Hematopoietic multipotent progenitor cell treated with erythropoietin and hydrocortisone succinate and interleukin-3 and kit ligand, for 15 days (in vitro differentiated cells): ENCODE results near the gene MAPRE2.
"Not testable (repeated sequence)": the region's sequence is repeated elsewhere in the genome, so short reads cannot be mapped to it uniquely, and the experiment has no call there.

Experiments used
- DNase-seq: peaks from one replicate; pipeline ENCODE4 v3.0.0-alpha.2; 2015; ENCODE audit warnings: low spot score

MAPRE2 gene

DNA sequence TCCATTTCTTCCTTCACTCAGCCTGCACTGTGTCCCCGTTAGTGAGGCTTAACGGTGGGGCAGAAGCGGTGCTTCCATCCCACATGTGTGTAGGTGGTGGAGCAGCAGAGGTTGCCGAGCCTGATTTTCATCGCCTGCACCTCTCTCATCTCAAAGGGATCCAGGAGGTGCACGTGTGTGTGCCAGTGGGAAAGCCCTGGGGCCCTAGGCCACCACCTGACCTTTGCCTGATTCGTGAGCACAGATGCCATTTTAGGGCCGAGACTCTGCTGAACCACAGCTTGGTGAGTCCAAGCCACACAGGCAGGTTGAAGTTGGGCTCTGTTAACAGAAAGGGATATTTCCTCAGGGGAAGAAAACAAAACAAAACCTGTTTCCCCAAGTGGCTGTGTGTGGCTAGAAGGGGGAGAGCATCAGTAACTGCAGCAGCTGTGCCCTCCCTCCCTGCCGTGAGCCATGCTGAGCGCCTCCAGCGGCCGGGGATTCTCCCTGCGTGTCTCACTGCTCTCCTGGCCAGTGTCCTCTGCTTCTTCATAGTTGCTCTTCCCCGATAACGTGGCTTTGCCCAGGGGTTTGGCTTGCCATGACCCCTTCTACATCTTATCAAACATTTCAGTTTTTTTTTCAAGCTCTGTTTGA is 81.5 kb downstream of the MAPRE2 start:
- DNase-seq, result peak; percentile 33

DNA sequence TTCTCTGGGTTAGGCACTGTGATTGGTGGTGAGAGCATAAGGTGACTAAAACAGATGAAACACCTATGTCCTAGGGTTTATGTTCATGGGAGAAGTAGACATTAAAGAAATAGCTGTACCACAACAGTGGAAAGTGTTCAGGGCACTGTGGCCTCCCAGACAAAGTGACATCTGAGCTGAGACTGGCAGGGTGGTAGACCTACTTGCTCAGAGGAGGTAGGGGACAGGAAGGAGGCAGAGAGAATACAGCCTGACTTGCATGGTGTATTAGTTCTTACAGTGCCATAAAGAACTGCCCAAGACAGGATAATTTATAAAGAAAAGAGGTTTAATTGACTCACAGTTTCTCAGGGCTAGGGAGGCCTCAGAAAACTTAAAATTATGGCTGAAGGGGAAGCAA is 82.6 kb downstream of the MAPRE2 start:
- no peak for DNase-seq

DNA sequence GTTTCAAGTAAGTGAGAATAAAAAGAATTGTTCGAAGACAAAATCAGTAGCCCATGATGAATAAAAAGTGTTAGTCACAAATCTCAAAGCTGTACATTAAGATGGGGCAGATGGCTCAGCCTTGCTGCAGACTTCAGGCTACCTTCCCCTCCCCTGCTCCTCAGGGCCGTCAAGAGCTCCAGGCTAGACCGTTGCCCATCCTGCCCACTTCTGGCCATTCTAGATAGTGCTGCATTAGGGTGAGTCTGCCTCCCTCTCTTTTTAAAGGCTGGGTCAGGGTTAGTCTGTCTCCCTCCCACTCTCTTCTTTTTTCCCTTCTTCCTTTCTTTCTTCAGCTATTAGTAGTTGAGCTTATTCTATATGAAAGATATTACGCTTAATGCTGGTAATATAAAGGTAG is 86.0 kb downstream of the MAPRE2 start:
- DNase-seq, result peak; percentile 64

DNA sequence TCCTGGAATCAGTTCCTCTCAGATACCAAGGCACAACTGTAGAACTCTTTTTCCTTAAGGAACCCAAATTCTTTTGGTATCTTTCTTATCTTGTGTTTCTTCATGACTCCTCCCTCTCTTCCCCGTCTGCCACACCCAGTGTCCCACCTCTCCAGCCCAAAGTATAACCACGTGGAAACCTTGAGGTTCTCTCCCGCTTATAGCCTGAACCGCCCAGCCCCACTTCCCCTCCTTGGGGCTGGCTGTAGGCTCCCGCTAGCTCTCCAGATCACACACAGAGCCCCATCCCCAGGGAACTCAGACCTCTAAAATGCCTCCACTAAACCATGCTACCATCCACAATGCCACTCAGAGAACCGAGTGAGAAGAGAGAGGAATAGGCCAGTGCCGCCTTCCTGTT is 87.5 kb downstream of the MAPRE2 start:
- DNase-seq, result no peak

DNA sequence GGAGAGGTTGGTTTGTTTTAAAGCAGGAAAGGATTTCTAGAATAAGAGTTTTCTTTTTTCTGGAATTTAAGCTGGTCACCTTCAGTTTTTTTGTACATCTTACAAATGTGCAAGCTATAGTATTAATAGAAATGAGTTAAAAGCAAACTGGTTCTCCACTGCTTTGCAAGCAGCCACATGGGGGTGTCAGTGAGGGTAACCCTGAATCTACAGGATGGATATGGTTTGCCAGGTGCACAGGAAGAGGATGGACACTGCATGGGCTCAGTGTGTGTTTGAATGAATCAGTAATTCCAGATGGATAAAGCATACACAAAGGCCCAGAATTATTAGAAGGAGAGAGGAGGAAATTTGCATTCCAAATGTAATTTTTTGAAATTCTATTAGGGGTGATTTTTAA is 89.0 kb downstream of the MAPRE2 start:
- no peak for DNase-seq

DNA sequence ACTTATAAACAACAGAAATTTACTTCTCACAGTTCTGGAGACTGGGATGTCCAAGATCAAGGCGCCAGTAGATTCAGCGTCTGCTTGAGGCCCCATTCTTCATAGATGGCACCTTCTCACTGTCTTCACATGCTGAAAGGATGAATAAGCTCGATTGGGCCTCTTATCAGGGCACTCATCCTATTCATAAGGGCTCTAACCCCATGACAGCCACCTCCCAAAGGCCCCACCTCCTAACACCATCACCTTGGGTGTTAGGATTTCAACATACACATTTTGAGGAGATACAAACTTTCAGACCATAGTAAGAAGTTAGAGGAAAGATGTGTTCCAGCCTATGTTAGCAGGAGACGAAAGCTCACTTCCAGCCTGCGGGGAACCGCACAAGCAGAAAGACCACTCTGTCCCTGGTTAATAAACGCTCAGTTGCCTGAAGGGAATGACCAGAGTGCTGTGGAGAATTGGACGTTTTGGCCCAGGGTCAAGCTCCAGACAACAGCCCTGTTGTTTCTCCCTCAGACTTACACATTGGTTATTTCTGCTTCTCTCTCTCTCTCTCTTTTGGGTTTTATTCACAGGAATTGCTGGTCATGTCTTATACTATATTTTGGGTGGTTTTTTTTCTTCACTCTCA is 90.3 kb downstream of the MAPRE2 start:
- no peak for DNase-seq

DNA sequence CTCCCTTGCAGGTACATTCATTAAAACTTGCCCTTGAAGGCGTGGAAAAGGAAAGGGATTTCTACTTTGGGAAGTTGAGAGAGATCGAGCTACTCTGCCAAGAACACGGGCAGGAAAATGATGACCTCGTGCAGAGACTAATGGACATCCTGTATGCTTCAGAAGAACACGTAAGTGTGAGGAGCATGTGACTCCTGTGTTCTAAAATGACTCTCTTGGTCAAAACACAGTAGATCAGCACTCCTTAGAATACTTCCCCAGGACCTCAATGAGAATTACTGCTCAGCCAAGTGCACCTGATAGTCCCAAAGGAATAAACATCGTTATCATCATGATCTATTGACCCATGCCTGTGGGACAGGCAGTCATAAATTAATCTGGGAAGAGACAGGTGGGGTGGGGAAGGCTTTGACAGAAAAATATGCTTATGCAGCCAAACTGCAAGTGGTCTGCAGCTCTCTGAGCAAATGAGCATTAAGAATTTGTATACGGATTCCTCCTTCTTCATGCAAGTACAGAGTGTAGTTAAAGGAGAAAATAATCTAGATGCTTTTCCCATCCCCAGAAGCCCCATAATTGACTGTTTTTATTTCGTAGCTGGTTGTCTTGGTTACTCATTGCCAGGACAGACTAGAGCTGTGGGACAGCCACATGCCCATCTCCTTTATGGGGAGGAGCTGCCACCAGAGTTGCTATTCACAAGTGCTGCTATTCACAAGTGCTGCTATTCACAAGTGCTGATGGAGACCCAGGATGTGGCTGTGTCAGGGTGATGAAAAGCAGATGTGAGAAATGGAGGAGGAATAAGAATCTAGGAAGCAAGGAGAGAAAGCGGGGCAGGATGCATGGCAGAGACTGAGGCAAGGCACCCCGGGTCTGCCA is 91.0 kb downstream of the MAPRE2 start:
- no peak for DNase-seq

DNA sequence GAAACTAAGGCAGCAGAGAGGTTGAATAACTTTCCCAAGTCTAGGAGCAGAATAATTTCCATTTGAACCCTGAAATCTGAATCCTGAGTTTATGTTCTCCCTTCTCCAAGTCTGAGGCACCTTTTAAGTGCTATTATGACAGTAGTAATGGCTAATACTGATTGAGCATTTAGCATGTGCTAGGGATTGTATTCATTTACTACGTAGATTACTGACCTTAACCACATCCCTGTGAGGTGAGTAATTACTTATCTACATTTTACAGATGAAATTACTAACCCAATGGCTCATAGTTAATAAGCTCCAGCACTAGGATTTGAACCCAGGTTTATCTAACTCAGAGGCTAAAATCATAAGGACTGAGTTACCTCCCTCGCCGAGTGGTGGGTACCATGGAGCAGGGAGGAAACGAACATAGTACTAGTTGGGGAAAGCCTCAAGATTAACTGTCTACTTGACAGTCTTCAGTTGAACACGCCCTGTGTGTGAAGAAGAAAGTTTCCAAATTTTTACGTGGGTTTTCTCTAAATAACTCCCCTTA is 93.0 kb downstream of the MAPRE2 start:
- no peak for DNase-seq

DNA sequence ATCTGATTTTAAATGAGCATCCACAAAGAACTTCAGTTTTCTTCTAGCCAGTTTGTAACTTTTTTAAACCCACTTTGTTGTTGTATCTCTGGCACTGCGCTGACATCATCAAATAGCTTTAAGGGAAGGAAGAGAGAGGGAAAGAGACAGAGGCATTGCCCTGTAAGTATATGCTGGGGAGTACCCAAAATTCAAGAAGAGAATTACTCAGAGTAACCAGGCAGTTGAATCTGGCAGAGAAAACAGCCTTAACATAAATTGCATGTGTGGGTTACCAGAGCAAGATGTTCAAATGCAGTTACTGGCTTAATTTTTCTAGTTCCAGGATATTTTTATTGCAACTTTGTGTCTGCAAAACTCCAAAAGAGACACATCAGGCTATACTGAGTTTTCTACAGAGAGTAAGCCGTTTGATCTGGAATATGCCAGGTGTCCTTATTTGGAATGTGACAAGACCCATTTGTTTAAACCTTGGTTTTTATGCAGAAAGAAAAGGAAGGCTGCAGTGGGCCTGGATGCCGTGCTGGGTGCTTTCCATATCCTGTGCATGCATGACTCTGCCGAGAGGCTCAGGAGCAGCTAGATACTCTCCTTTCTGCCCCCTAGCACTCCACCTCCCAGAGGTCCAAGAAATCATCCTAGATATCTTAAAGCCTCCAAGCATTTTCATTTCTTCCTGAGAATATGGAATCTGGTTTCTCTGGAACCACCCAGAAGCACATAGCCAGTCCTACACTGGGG is 93.7 kb downstream of the MAPRE2 start:
- no peak for DNase-seq

DNA sequence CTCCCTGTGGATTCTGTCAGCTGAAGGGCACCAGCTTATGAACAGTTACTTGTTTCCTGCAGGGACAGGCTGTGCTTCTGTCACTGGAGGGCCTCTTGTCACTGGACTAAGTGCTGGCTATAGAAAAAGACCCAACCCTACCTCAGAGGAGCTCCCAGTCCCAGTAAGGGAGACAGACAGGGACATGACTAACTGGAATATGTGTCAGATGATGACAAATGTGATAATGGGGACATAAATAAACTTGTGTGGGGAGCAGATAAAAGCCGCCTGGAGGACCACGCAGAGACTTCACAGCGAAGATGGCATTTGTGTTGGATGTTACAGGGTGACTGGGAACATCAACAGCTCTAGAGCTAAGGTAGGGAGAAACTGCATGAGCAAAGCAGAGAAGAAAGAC is 95.0 kb downstream of the MAPRE2 start:
- peak; percentile 46 for DNase-seq

DNA sequence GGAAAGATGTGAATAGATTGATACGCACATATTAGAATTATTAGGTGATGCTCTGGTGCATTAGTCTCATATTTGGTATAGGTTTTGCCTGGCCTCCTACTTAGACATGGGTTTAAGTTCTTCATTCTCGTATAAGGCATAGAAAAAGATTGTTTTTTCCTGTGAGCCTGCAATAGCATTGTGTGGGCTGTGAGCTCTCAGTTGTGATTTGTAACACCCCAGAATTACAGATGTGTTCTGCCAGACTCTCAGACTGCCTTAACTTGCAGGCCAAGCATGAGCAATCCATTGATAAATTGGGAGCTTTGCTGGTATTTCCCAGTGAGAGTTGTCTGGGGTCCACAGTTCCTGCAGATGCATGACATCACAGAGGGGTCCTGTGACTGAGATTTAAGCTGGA is 95.7 kb downstream of the MAPRE2 start:
- DNase-seq, result no peak

DNA sequence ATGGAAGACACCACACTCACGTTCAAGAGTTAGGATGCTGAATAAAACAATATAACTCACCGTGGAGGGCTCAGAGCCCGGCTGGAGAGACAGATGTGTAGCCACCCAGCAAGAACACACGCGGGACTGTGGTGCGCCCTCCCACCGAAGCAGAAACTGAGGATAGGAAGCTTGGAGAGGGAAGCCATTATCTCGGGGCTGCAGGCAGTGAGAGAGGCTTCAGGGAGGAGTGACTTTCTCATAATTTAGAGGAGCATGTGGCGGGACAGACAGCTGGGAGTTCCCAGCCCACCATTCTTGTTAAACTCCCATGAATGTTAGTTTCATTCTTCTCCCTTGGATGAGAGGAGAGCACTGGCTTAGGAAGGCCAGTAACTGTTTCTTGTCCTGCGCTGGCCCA is 96.4 kb downstream of the MAPRE2 start:
- peak; percentile 18 for DNase-seq

DNA sequence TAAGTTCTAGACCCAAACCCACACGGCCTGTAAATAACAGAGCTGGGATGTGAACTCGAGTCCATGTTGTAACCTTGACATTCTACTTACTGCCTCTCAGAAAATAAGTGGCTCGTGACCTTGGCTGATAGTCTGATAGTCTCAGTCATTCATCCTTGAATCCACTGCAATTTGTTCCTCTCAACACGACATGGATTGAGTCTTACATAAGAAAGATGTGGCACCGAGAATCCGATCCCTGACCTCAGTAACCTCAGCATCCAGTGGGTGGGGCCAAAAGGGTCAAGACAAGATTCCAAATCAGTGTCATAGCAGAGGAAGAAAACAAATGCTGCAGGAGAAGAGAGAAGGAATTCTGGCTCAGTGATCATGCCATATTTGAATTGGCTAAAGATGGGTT is 97.6 kb downstream of the MAPRE2 start:
- no peak for DNase-seq

DNA sequence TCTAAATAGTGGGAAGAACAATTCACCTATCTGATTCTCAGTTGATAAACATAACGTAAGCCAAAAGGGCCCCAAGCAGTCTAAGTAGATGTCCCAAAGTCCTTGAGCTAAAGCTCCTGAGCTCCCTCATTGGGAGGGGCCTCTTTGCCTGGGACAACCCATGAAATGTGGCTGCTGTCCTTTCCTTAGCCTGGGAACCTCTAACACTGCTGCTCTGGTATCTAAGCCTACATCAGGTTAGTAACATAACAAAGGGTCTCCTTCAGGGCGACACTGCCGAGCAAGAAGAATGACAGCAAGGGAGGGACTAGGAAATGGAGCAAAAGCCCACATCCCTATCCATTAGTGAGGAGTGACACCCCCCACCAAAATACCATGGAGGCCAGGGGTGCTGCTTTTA is 98.3 kb downstream of the MAPRE2 start:
- no peak for DNase-seq

DNA sequence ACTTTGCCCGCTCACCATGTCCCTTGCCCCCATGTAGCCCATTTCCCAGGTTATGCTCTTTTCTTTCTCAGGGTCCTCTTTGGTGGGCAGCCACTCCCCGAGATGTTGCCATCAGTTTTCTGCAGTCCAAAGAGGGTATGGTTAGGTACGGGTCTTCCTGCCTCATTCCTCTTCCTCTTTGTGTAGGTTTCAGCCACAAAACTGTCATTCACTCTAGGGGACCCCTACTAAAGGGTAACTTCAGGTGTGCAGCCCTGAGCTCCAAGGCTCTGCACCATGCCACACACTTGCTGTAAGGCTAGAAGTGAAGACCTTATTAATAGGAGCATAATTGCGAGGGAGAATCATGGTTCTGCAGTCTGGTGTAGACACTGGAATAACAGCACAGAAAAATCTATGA is 99.9 kb downstream of the MAPRE2 start:
- DNase-seq, result no peak

DNA sequence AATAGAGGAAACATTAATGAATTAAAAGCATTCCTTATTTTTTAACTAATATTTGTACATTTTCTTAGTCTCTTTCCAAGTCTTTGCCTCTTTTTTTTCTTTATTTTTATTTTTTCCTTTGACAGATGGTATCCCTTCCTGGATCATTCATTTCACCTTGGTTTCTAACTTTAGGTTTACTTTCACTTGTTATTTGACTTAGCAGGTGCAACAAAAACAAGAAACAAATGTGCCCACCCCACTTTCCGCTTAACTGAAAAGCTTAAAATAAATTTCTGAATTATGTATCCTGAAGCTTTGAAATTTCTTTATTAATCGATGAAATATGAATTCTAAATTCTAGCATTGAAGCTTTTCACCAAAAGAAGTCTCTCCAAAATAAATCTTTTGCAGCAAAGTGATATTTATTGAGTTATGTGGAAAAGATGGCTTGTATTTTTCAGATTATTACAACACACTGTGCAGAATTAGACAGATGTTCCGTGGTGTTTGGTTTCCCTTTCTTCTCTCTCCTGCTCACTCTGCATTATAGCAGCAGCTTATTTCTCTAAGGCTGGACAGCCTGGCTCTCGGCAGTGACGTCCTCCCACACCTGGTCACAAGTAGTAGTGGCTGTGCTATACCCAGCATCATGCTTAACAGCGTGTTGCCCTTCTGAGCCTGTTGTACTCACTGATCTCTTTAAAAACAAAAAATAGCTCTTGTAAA is 100.5 kb downstream of the MAPRE2 start:
- no peak for DNase-seq

DNA sequence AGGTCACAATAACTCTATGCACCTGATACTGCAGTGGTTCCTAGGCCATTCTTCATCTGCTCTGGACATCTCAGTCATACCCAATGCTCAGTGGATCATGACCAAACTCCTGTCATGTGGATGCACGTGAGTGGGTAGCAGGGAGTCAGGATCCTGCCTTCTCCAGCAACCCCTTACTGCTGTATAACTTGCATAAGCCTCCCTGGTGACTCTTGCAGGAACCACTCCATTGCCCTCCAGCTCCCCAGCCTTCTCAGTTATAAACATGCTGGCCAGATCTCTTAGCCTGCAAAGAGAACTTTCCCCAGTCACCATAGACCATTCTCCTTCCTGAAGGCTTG is 101.0 kb downstream of the MAPRE2 start:
- no peak for DNase-seq

DNA sequence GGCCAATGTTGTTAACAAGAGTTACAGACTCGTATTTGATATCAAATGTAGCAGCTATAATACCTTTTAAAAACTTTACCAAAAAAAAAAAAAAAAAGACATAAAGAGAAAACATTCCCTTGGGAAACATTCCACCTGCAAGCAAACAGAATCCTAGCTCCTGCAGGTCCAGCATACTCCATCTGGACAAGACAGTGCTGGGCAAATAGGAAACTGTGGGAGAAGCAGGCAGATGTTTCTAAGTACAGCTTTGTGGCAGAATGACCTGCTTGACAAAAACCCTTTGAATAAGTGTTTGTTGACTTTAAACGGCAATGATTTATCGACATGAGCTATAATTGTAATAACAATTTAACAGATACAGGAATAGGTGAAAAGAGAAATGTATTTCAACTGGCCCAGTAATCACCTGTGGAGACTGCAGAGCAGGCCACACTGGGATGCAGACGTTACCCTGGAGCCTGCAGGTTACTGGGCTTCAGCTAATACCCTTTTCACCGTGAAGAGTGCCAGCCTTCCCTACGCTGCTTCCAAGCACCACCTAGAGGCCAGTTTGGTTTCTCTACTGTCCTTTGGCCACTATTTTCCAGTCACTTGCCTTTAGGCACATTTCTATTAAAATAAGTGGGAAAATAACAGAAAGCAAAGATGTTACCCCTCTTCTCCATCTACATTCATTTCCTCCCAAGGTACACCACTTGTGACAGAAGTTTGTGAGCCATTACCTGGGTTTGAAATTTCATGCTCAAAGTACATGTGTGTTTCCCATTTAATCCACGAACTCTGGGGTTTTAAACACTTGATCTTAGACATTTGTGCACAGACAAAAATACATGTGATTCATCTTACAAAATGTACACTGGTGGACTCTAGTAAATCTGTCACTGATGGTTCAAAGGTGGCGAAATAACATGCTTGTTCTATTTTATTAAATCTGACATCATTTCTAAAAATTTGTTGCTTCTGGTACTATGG is 102.7 kb downstream of the MAPRE2 start:
- DNase-seq, result peak; percentile 73

DNA sequence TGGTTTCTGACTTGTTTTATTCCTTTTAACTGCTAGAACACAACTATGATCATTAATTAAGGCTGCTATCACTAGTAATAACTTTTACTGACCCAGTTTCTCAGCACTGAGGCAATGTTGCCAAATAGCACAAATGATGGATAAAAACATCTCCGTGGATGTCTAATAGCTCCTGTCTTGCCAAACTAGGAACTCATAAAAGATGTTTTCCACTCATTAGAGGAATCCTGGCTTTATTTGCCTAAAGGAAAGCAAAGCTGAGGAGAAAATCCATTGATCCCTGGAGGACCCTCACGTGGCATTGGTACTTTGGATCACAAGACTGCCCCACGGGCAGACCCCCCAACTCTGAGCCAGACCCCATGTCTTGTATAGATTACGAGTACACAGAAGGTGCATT is 103.5 kb downstream of the MAPRE2 start:
- DNase-seq, result no peak

DNA sequence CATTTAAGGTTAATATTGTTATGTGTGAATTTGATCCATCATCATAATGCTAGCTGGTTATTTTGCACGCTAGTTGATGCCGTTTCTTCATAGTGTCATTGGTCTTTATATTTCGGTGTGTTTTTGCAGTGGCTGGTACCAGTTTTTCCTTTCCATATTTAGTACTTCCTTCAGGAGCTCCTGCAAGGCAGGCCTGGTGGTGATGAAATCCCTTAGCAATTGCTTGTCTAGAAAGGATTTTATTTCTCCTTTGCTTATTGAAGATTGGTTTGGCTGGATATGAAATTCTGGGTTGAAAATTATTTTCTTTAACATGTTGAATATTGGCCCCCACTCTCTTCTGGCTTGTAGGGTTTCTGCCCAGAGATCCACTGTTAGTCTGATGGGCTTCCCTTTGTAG is 109.0 kb downstream of the MAPRE2 start:
- DNase-seq, result not testable (repeated sequence)
